Hippocampal formation (tissue), 2 donors: ENCODE results near the gene SAMD5.

ENCODE experiments used
- DNase-seq, 2 donors: peaks; one replicate each; lab custom pipeline; 2025; lab: John Stamatoyannopoulos, UW

SAMD5 gene

DNA sequence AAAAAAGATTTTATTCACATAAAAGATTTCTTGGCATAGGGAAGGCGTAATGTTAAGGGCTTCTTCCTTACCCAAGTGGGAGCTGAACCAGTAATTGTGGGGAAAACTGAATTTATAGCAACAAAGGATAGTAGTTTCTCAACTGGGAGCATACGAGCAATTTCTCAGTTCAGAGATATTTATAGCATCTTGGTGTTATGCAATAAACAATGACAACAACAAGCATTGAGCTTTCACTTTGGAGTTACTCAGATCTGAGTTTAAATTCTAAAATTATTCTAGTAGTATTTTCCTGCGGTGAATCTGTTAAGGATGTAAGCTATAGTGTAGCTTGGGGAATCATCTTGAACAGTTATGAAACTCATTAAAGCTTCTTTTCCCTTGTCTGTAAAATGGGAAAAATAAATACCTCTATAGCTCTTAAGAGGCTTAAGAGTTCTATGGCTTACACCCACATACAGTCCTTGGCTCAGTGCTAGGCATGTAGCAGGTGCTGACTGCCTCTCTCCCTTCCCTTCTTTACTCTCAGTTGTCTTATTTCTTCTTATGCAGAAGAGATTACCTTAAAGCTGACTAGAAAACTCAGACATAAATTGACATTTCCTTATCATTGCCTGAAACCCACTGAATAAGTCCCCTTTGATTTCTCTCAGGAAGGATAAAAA is 58.8 kb downstream of the SAMD5 start:
- no peak for DNase-seq

GRCh38 chr6:147569788-147570187 is 61.3 kb downstream of the SAMD5 start:
- no peak for DNase-seq

DNA sequence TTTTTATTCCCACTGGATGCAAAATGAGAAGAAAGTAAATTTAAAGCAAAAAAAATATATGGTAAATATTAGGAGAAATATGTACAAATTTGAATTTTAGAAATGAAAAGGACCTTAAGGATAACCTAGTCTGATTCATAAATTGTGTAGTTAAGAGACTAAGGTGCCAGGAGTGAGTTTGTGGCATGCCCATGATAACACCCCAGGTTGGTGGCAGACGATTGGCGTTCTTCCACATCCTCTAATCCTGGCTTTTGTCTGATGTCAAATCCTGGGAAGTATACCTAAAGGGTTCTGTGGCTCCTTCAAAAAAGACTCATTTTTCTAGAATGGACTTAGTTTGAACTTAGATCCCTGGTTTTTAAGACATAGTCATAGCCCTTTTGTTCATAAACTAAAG is 62.2 kb downstream of the SAMD5 start:
- no peak for DNase-seq

DNA sequence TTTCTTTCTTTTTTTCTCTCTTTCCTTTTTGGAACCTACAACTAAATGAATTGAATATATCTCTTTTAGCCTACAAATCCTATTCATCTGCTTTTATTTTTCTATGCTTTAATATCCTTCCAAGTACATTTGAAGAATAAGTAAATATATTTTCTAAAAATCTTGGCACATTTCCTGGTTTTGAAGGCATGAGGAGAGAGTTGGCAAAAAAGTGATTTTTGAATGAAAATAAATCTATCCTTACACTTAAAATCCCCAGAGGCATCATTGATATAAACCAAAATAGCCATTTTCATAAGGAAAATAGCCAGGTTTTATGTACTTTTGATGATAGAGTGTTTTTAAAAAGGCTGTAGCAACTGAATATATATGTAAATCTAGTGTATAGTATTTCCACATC is 69.0 kb downstream of the SAMD5 start:
- DNase-seq = no peak

DNA sequence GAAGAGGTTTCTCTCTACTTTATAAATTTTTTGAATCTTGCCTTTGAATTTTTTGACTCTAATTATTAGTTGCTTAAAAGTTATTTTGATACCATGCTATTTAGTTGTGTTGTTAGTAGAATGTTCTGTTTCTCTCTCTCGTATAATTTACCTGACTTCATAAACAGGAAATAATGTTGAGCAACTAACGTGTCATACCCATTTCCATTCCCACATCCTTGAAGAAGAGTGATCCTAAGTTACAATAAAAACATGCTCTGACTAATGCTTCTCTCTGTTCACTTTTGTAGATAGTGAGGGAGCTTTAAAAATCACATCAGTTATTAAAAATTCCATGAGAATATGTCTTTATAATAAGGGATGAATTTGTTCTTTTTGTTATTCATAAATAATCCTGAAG is 69.7 kb downstream of the SAMD5 start:
- DNase-seq = no peak

- DNase-seq = no peak
Observed at GRCh38 chr6:147578883-147579282, 70.4 kb downstream of the SAMD5 start.

- no peak for DNase-seq
Observed at GRCh38 chr6:147579667-147580066, 71.2 kb downstream of the SAMD5 start.

DNA sequence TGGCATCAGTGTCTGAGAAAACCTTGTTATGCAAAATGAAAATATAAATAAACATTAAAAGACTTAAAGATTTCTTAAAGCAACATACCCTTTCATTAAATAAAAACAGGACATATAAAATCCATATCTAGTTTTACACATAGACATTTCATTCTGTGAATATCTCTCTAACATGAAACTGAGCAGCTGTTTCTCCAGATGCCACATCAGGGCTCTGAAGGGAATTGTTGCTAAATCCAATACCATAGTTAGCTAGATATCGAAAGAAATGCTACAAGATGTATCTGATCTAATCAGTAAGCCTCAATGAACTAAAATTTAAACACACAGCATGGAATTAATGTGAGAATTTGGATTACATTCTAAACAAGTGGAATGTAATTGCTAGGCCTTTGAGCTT is 74.5 kb downstream of the SAMD5 start:
- no peak for DNase-seq

GRCh38 chr6:147585256-147585655 is 76.8 kb downstream of the SAMD5 start:
- no peak for DNase-seq

GRCh38 chr6:147586044-147586443 is 77.6 kb downstream of the SAMD5 start:
- DNase-seq = no peak

GRCh38 chr6:147587907-147588306 is 79.4 kb downstream of the SAMD5 start:
- DNase-seq = no peak

DNA sequence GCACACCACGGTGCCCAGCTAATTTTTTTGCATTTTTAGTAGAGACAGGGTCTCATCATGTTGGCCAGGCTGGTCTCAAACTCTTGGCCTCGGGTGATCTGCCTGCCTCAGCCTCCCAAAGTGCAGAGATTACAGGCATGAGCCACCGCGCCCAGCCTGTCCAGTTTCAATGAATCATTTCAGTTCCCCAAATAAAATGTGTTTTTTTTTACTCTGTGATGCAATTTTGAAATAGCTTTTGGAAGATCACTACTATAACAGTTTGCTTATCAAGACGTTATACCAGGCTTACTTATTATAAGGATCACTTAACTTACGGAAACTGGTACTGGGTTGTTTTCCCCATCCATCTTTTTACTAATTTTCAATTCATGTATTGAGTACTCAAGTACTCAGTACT is 80.0 kb downstream of the SAMD5 start:
- DNase-seq = no peak

GRCh38 chr6:147589739-147590250 is 81.3 kb downstream of the SAMD5 start:
- no peak for DNase-seq

DNA sequence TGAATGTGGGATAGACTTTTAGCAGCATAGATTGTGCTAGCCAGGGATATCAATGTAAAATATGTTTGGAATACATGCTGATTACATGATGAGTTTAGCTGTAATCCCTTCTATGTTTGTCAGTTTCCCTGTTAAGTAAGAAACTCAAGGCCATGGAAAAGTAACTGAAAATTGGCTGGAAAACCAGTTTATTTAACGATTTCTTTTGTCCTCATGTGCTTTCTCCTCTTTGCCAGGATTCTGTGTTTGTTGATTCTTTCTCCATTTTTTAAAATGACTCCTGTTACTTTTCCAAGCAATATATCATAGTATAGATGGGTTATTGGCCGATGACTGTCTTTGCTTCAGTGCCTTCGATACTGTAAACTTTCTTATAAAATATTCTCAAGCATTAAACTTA is 87.5 kb downstream of the SAMD5 start:
- DNase-seq = no peak

- no peak for DNase-seq
Observed at GRCh38 chr6:147603392-147604081, 95.0 kb downstream of the SAMD5 start.

GRCh38 chr6:147604373-147604772 is 95.9 kb downstream of the SAMD5 start:
- no peak for DNase-seq

DNA sequence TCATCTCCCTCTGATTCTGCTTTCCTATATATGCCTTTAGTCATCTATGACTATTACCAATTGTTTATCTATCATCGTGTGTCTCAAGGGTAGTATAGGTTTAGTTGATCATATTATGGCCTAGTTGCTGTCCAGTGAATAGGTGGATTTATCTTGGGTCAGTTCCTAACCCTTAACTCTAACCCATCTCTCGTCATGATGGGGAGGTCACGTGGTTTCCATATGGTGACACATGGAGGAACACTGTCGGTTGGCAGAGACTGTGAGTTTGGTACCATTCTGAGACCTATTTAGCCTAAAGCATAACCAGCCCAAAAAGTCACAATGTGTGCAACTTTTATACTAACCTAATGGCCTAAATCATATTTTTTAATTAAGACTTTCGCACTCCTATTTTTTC is 103.5 kb downstream of the SAMD5 start:
- no peak for DNase-seq

GRCh38 chr6:147614501-147614900 is 106.0 kb downstream of the SAMD5 start:
- no peak for DNase-seq

DNA sequence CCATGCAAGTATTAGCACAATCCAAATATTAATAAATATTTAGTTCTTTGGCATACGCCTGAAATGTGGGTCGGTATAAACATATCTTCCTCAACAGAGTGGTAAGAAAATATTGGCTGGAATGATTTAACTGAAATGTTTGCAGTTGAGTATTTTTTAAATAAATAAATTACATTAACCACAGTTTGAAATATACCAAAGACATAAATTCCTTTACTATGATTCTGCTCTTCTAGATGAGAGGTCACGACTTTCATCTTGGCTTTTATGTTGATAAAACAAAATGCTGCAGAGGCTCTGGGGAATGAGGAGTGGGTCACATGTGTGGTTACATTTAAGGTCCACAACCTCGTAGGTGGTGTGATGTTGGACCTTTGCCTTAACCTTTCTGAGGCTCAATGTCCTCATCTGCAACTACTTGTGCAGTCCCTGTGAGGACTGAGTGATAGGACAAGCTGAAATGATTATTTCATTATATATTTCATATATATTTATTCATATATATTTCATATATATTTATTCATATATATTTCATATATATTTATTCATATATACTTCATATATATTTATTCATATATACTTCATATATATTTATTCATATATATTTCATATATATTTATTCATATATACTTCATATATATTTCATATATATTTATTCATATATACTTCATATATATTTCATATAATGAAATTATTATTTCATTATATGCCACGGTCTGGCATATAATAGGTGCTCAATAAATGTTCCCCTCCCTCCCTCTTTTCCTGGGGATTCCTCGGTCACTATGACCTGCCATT is 107.4 kb downstream of the SAMD5 start:
- no peak for DNase-seq

GRCh38 chr6:147617366-147617765 is 108.9 kb downstream of the SAMD5 start:
- no peak for DNase-seq

- DNase-seq = no peak
Observed at GRCh38 chr6:147618457-147618856, 110.0 kb downstream of the SAMD5 start.

GRCh38 chr6:147618927-147619326 is 110.4 kb downstream of the SAMD5 start:
- DNase-seq = no peak
